Measurements from ENCODE around the gene SLC39A11.

GRCh38 chr17:72719578-72720493 lies 372.7 kb downstream of the SLC39A11 start:
- TF ChIP-seq CTCF (IDR thresholded peaks at IDR 0.05) (no peak), EZH2phosphoT487 (IDR thresholded peaks at IDR 0.05) (no peak), EZH2 (IDR thresholded peaks at IDR 0.05) (no peak)
